Panc1 (cell line): Measurements from ENCODE around the gene PLEKHG5. TPM values are rescaled to one million over a fixed set of nuclear protein-coding genes. Genes with fewer than 3 reads are reported as not detected.

ENCODE experiments used
- ATAC-seq: fragments of 200-7000 bp; cut with Tn5 transposase; 2 replicates; pipeline ENCODE4 v1.9.1; 2020; ENCODE audit warnings: mild to moderate bottlenecking, moderate library complexity
- BruUV-seq: library from RNA; stranded (reverse); fragments of 400-500 nt; replicated peaks from 2 replicates; lab custom pipeline; 2021; lab: Mats Ljungman, UMichigan
- CTCF ChIA-PET: fragments of 300-600 bp; sonication (Branson Sonifier 250); formaldehyde crosslinking; loops from one replicate; lab custom pipeline; 2022; ENCODE audit warnings: antibody characterized with exemption; lab: Charles Lee
- POLR2A ChIA-PET: fragments of 300-600 bp; sonication (Branson Sonifier 250); formaldehyde crosslinking; loops from one replicate; lab custom pipeline; 2022; ENCODE audit warnings: antibody characterized with exemption; lab: Charles Lee
- DNase-seq: peaks from one replicate; pipeline ENCODE4 v3.0.0-alpha.2; 2010; ENCODE audit warnings: low read depth, low spot score
- H3K27ac ChIP-seq: 2 replicates; pipeline ENCODE4 v1.5.1; 2011; ENCODE audit warnings: mild to moderate bottlenecking, low read length, inconsistent platforms
- H3K27me3 ChIP-seq: fragments of 200-500 bp; sonication (Bioruptor generic); 2 replicates; pipeline ENCODE4 v1.6.0; 2014; ENCODE audit warnings: low read length, inconsistent platforms; ENCODE audit not compliant: control insufficient read depth, insufficient read depth
- H3K36me3 ChIP-seq: fragments of 200-500 bp; sonication (Bioruptor generic); 2 replicates; pipeline ENCODE4 v1.5.1; 2014; ENCODE audit warnings: inconsistent platforms, mild to moderate bottlenecking, low read length, moderate library complexity; ENCODE audit not compliant: control insufficient read depth, insufficient read depth
- H3K4me1 ChIP-seq: 2 replicates; pipeline ENCODE4 v1.5.1; 2011; ENCODE audit warnings: inconsistent platforms, mild to moderate bottlenecking, low read length, moderate library complexity; ENCODE audit not compliant: control insufficient read depth, insufficient read depth
- H3K4me3 ChIP-seq, 2 experiments: 2 replicates each; pipeline ENCODE4 v1.5.1; 2011 to 2012; ENCODE audit warnings: low read depth in 2 of 2, low read length in 2 of 2, mild to moderate bottlenecking in 2 of 2, inconsistent platforms in 1 of 2, moderate library complexity in 1 of 2
- H3K9me3 ChIP-seq: fragments of 200-500 bp; sonication (Bioruptor generic); 2 replicates; pipeline ENCODE4 v1.5.1; 2014; ENCODE audit warnings: low read depth, mild to moderate bottlenecking, inconsistent platforms, low read length, moderate library complexity; ENCODE audit not compliant: control insufficient read depth, insufficient read depth
- POLR2AphosphoS5 ChIP-seq: IDR thresholded peaks from 2 replicates; pipeline ENCODE4 v1.6.1; 2012; ENCODE audit warnings: mild to moderate bottlenecking, low read depth, low read length, moderate library complexity
- REST ChIP-seq, 2 experiments: IDR thresholded peaks; 2 replicates each; pipeline ENCODE4 v1.6.1; 2011 to 2012; ENCODE audit warnings: low read depth in 2 of 2, control low read depth in 1 of 2, low read length in 1 of 2, mild to moderate bottlenecking in 1 of 2, moderate library complexity in 1 of 2; ENCODE audit not compliant: insufficient read depth in 1 of 2
- SIN3A ChIP-seq: IDR thresholded peaks from 2 replicates; pipeline ENCODE4 v1.6.1; 2012; ENCODE audit warnings: low read depth, mild to moderate bottlenecking, low read length, moderate library complexity, borderline replicate concordance; ENCODE audit not compliant: insufficient read depth
- TCF7L2 ChIP-seq: IDR thresholded peaks from 2 replicates; pipeline ENCODE4 v1.6.1; 2011; ENCODE audit warnings: mild to moderate bottlenecking, low read depth, low read length, inconsistent platforms
- in situ Hi-C: cut with HindIII; loops from 2 replicates; pipeline ENCODE4 v1.10.0; 2016; ENCODE audit warnings: low sequenced_read_pairs, low pct_unique_long_range_greater_than_20kb
- intact Hi-C: fragments of 100-400 bp; cut with micrococcal nuclease; formaldehyde crosslinking; loops from one replicate; pipeline ENCODE4 v1.10.0; 2022; ENCODE audit not compliant: unreplicated experiment
- total RNA-seq: library from RNA; stranded (reverse); gene quantifications from one replicate; pipeline ENCODE4 v1.2.1, GENCODE V29; 2021; ENCODE audit not compliant: unreplicated experiment
- TF ChIP-seq, protein P1 (sequence below): fragments of 450-650 bp; IDR thresholded peaks from 2 replicates; pipeline ENCODE4 v1.5.1; 2017; ENCODE audit warnings: mild to moderate bottlenecking

The PLEKHG5 gene
- total RNA-seq, 1 experiment from 2014 or later = 6.8 TPM

- DNase-seq (no peak), ATAC-seq (no peak)
- H3K9me3 ChIP-seq = no peaks in the 10 kb centered on the region
- H3K27ac ChIP-seq = no peak overlapping the region
- in situ Hi-C loops = no loop called here
- TF ChIP-seq SIN3A = no peak
- no peak for TF ChIP-seq TCF7L2
- no peak for TF ChIP-seq REST (IDR thresholded peaks at IDR 0.05; ENCODE audit: insufficient read depth in 1 of 2, low read depth in 2 of 2, low read length in 1 of 2)
- TF ChIP-seq POLR2AphosphoS5 = no peak
- TF ChIP-seq, protein P1, sequence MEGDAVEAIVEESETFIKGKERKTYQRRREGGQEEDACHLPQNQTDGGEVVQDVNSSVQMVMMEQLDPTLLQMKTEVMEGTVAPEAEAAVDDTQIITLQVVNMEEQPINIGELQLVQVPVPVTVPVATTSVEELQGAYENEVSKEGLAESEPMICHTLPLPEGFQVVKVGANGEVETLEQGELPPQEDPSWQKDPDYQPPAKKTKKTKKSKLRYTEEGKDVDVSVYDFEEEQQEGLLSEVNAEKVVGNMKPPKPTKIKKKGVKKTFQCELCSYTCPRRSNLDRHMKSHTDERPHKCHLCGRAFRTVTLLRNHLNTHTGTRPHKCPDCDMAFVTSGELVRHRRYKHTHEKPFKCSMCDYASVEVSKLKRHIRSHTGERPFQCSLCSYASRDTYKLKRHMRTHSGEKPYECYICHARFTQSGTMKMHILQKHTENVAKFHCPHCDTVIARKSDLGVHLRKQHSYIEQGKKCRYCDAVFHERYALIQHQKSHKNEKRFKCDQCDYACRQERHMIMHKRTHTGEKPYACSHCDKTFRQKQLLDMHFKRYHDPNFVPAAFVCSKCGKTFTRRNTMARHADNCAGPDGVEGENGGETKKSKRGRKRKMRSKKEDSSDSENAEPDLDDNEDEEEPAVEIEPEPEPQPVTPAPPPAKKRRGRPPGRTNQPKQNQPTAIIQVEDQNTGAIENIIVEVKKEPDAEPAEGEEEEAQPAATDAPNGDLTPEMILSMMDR = no peak
- no peaks in the 10 kb centered on the region for H3K27me3 ChIP-seq
- intact Hi-C loops = no loop called here
- no TSS peak for BruUV-seq
- POLR2A ChIA-PET = no interaction called here
- no peaks in the 10 kb centered on the region for H3K36me3 ChIP-seq
- CTCF ChIA-PET = interaction anchor here (0.6 to 0.7 kb wide), 3 partner anchors 12 to 23 kb away, joined by 3 read pairs; no protein-coding TSS in a partner anchor
- H3K4me3 ChIP-seq = no peak overlapping the region
- peaks cover 7% of the 10 kb centered on the region for H3K4me1 ChIP-seq
Measured at GRCh38 chr1:6501279-6501813, 9.9 kb upstream of the PLEKHG5 start.

DNA sequence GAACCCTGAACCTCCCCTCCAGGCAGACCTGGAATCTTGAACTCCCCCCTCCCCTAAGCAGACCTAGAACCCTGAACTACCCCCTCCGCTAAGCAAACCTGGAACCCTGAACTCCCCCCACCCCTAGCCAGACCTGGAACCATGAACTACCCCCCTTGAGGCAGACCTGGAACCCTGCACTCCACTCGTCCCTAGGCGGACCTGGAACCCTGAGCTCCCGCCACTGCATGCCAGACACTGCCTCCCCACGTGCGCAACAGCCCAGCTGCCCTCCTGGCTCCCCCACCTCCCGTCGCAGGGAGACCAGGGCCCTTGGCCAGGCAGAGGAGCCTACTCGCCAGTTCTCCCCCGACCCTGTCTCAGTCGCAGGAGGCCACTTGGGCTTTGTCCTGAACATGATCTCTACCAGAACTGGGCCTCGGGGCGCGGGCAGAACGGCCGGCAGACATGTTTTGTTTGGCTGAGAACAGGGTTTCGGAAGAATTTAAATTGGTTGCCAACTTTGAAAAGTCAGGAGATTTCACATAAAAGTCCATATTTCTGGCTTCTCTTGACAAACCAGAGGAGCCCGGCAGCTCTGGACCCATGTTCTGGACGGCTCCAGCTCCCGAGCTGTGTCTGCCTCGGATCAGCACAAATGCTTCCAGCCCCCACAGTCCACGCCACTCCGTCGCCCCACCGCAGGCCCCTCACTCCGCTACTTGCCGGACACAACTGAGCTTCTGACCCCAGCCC, 9.2 kb upstream of the PLEKHG5 start:
- Histone ChIP-seq H3K27me3 (no peaks in the 10 kb centered on the region), H3K4me3 (no peak overlapping the region), H3K36me3 (no peaks in the 10 kb centered on the region), H3K9me3 (no peaks in the 10 kb centered on the region), H3K27ac (no peak overlapping the region), H3K4me1 (peaks cover 13% of the 10 kb centered on the region)
- ChIA-PET POLR2A (no interaction called here), CTCF (interaction anchor here (0.6 to 0.7 kb wide), 3 partner anchors 11 to 23 kb away, joined by 3 read pairs; no protein-coding TSS in a partner anchor)
- TF ChIP-seq POLR2AphosphoS5 (no peak), REST (IDR thresholded peaks at IDR 0.05; ENCODE audit: insufficient read depth in 1 of 2, low read depth in 2 of 2, low read length in 1 of 2) (no peak), TCF7L2 (no peak), SIN3A (no peak)
- TF ChIP-seq, protein P1 = no peak
- in situ Hi-C loops (no loop called here), intact Hi-C loops (no loop called here)
- no TSS peak for BruUV-seq
- no peak for ATAC-seq
- DNase-seq = no peak
